HL-60 (cell line): Measurements from ENCODE around the gene RANBP3L.
"Not testable (repeated sequence)": the region's sequence is repeated elsewhere in the genome, so short reads cannot be mapped to it uniquely, and the experiment has no call there.

Experiments used
- DNase-seq, 2 experiments: peaks; one replicate each; pipeline ENCODE4 v3.0.0-alpha.2; 2010 to 2020; ENCODE audit warnings: low read depth in 1 of 2, low spot score in 1 of 2
- H3K27ac ChIP-seq: fragments of 250-450 bp; sonication (Bioruptor Pico); replicated peaks from 2 replicates; pipeline ENCODE4 v1.5.1; 2020; ENCODE audit warnings: mild to moderate bottlenecking, moderate library complexity
- H3K27me3 ChIP-seq: fragments of 250-450 bp; sonication (Bioruptor Pico); 2 replicates; pipeline ENCODE4 v1.5.1; 2021; ENCODE audit warnings: mild to moderate bottlenecking, moderate library complexity; ENCODE audit not compliant: insufficient read depth, poor library complexity, severe bottlenecking
- H3K4me3 ChIP-seq: replicated peaks from 2 replicates; pipeline ENCODE4 v1.5.1; 2011; ENCODE audit warnings: mild to moderate bottlenecking, control low read depth, low read length; ENCODE audit not compliant: insufficient read depth
- GABPA ChIP-seq: IDR thresholded peaks from 2 replicates; pipeline ENCODE4 v1.6.1; 2012; ENCODE audit warnings: low read depth
- POLR2AphosphoS5 ChIP-seq: IDR thresholded peaks from 2 replicates; pipeline ENCODE4 v1.6.1; 2012; ENCODE audit warnings: low read depth
- SPI1 ChIP-seq: IDR thresholded peaks from 2 replicates; pipeline ENCODE4 v1.6.1; 2012; ENCODE audit warnings: low read depth, mild to moderate bottlenecking, borderline replicate concordance
- TF ChIP-seq, protein P1 (sequence below): IDR thresholded peaks from one replicate; pipeline ENCODE4 v1.5.1; 2011; ENCODE audit warnings: low read length, control low read depth, inconsistent platforms; ENCODE audit not compliant: insufficient read depth
- TF ChIP-seq, protein P2 (sequence below): IDR thresholded peaks from 2 replicates; pipeline ENCODE4 v1.6.1; 2012; ENCODE audit warnings: low read depth; ENCODE audit not compliant: insufficient replicate concordance

Gene RANBP3L

DNA sequence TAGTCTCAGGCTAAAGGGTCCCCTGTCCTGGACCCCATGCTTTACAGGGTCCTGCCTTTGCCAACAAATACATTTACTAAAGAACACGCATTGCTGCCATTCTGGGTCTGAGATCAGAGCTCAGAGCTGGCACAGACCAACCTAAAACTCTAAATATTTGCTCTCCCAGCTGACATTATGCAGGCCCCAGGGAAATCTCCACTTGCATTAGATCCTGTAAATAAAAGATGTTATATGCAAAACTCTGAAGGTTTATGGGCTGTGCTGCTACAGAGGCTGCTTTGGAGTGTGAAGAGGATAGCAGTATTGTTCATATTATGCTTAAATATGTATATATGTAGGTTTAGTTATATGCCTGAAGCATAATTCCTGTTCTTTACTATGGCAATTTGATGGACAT, 35.9 kb upstream of the RANBP3L start:
- Histone ChIP-seq H3K27ac (no peak overlapping the region), H3K27me3 (no peaks in the 10 kb centered on the region), H3K4me3 (no peak overlapping the region)
- DNase-seq = no peak
- TF ChIP-seq GABPA = no peak
- TF ChIP-seq, protein P1, sequence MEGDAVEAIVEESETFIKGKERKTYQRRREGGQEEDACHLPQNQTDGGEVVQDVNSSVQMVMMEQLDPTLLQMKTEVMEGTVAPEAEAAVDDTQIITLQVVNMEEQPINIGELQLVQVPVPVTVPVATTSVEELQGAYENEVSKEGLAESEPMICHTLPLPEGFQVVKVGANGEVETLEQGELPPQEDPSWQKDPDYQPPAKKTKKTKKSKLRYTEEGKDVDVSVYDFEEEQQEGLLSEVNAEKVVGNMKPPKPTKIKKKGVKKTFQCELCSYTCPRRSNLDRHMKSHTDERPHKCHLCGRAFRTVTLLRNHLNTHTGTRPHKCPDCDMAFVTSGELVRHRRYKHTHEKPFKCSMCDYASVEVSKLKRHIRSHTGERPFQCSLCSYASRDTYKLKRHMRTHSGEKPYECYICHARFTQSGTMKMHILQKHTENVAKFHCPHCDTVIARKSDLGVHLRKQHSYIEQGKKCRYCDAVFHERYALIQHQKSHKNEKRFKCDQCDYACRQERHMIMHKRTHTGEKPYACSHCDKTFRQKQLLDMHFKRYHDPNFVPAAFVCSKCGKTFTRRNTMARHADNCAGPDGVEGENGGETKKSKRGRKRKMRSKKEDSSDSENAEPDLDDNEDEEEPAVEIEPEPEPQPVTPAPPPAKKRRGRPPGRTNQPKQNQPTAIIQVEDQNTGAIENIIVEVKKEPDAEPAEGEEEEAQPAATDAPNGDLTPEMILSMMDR = no peak
- TF ChIP-seq, protein P2, sequence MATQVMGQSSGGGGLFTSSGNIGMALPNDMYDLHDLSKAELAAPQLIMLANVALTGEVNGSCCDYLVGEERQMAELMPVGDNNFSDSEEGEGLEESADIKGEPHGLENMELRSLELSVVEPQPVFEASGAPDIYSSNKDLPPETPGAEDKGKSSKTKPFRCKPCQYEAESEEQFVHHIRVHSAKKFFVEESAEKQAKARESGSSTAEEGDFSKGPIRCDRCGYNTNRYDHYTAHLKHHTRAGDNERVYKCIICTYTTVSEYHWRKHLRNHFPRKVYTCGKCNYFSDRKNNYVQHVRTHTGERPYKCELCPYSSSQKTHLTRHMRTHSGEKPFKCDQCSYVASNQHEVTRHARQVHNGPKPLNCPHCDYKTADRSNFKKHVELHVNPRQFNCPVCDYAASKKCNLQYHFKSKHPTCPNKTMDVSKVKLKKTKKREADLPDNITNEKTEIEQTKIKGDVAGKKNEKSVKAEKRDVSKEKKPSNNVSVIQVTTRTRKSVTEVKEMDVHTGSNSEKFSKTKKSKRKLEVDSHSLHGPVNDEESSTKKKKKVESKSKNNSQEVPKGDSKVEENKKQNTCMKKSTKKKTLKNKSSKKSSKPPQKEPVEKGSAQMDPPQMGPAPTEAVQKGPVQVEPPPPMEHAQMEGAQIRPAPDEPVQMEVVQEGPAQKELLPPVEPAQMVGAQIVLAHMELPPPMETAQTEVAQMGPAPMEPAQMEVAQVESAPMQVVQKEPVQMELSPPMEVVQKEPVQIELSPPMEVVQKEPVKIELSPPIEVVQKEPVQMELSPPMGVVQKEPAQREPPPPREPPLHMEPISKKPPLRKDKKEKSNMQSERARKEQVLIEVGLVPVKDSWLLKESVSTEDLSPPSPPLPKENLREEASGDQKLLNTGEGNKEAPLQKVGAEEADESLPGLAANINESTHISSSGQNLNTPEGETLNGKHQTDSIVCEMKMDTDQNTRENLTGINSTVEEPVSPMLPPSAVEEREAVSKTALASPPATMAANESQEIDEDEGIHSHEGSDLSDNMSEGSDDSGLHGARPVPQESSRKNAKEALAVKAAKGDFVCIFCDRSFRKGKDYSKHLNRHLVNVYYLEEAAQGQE = no peak
- TF ChIP-seq POLR2AphosphoS5 = no peak
- no peak for TF ChIP-seq SPI1

DNA sequence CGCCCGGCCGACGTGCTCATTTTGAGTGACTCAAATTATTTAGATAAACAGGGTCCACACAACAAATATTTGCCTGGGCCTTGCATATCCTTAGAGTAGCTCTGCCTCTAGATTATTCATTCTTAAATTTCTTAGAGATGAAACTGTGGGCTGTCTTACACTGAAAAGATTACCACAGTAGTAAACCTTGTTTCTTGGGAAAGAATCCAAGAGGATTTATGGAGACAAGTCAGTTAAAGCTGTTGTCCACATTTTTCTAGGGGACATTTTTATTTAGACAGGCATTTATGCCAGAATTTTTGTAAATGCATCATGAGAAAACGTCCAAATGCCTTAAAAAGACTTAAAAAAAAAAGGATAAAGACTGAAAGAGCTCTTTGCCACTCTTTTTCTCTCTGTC, 32.6 kb upstream of the RANBP3L start:
- Histone ChIP-seq H3K27ac (no peak overlapping the region), H3K27me3 (no peaks in the 10 kb centered on the region), H3K4me3 (no peak overlapping the region)
- no peak for TF ChIP-seq SPI1
- TF ChIP-seq POLR2AphosphoS5 = no peak
- TF ChIP-seq, protein P2 = no peak
- TF ChIP-seq, protein P1 = no peak
- no peak for TF ChIP-seq GABPA
- no peak for DNase-seq

DNA sequence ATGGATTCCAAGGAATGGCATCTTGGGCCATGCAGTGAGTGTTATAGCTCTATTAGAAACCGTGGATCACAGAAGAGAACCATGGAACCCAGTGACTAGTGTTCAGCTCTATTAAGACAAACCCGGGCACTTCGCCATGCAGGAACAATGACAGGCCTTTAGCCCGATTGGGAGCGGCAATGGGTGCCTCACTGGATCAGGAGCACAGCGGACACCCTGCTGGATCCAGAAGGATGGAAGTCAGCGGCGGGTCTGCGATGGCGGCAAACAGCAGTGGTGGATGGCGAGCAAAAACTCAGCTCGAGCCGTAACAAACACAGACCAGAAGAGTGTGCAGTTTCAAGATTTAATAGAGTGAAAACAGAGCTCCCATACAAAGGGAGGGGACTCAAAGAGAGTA, 31.0 kb upstream of the RANBP3L start:
- not testable (repeated sequence) for H3K4me3 ChIP-seq, H3K27me3 ChIP-seq, DNase-seq, H3K27ac ChIP-seq

DNA sequence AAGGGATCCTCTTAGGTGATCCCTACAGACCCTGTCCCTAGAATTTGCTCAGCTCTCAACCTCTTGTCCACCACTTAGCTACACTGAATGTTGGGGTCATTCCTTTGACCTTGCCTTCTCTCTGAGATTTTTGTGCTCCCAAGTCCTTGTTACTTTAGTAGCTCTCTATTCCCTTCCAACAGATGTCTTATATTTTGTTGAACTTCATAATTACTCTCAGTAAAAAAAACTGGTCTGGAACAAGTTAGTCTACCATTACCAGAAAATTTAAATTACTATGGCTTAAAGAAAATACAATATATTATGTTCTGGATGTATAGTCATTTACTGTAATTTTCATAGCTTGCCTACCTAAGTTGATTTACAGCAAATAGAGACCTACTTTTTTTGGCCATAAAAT, 23.5 kb upstream of the RANBP3L start:
- H3K4me3 ChIP-seq = no peak overlapping the region
- H3K27me3 ChIP-seq = no peaks in the 10 kb centered on the region
- no peak for TF ChIP-seq GABPA
- no peak for TF ChIP-seq POLR2AphosphoS5
- TF ChIP-seq, protein P1 = no peak
- TF ChIP-seq, protein P2 = no peak
- TF ChIP-seq SPI1 = no peak
- DNase-seq = no peak
- H3K27ac ChIP-seq = no peak overlapping the region
